Central memory CD8-positive, alpha-beta T cell (primary cell): ENCODE results near the gene DCTN1.

Experiments used
- ATAC-seq: fragments of 150-1000 bp; cut with Tn5 transposase; replicated peaks from 2 replicates; pipeline ENCODE4 v1.10.0; 2022; ENCODE audit warnings: mild to moderate bottlenecking, moderate FRiP score, moderate number of reproducible peaks; ENCODE audit not compliant: poor library complexity, severe bottlenecking; ENCODE audit errors: extremely low read depth
- DNase-seq, 2 donors: peaks; one replicate each; pipeline ENCODE4 v3.0.0; 2021; ENCODE audit warnings: low spot score in 2 of 2
- H3K27ac Mint-ChIP-seq: one replicate; pipeline ENCODE4 v1.8.0; 2022; ENCODE audit warnings: low read depth, mild to moderate bottlenecking, moderate library complexity, mixed read lengths
- H3K27me3 Mint-ChIP-seq: one replicate; pipeline ENCODE4 v1.8.0; 2022; ENCODE audit warnings: mixed read lengths
- H3K36me3 Mint-ChIP-seq: one replicate; pipeline ENCODE4 v1.8.0; 2022; ENCODE audit warnings: mild to moderate bottlenecking, moderate library complexity, mixed read lengths; ENCODE audit not compliant: insufficient read depth
- H3K4me1 Mint-ChIP-seq: one replicate; pipeline ENCODE4 v1.8.0; 2022; ENCODE audit warnings: mixed read lengths
- H3K4me3 Mint-ChIP-seq: one replicate; pipeline ENCODE4 v1.8.0; 2022; ENCODE audit warnings: mild to moderate bottlenecking, moderate library complexity, mixed read lengths
- H3K9me3 Mint-ChIP-seq: one replicate; pipeline ENCODE4 v1.8.0; 2022; ENCODE audit warnings: mixed read lengths

The DCTN1 gene

DNA sequence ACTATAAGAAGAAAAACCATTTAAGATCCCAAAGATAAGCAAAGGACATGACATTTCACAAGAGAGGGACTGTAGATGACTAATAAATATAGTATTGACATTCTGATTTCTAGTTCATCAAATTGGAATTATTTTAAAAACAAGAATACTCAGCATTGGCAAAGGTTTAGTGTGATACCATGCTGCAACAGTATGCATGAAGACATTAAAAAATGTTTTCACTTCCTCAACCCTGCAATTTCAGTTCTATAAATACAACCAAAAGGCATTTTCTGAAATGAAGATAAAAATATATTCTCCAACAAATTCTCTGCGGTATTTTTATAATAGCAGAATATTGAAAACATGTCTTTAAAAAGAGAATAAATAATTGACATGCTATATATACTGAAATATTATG lies 39.2 kb upstream of the DCTN1 start:
- peaks cover 5% of the 10 kb centered on the region for H3K27me3 Mint-ChIP-seq
- H3K4me3 Mint-ChIP-seq, result no peak overlapping the region
- H3K36me3 Mint-ChIP-seq, result peaks cover 9% of the 10 kb centered on the region
- no peak for ATAC-seq
- no peak overlapping the region for H3K27ac Mint-ChIP-seq
- no peaks in the 10 kb centered on the region for H3K9me3 Mint-ChIP-seq
- peaks cover 26% of the 10 kb centered on the region for H3K4me1 Mint-ChIP-seq
- DNase-seq, result no peak

GRCh38 chr2:74418312-74418711 lies 38.2 kb upstream of the DCTN1 start:
- Mint-ChIP-seq H3K27me3 (peaks cover 16% of the 10 kb centered on the region), H3K9me3 (no peaks in the 10 kb centered on the region), H3K27ac (no peak overlapping the region), H3K36me3 (peaks cover 9% of the 10 kb centered on the region), H3K4me3 (no peak overlapping the region), H3K4me1 (peaks cover 26% of the 10 kb centered on the region)
- DNase-seq, result no peak
- no peak for ATAC-seq

DNA sequence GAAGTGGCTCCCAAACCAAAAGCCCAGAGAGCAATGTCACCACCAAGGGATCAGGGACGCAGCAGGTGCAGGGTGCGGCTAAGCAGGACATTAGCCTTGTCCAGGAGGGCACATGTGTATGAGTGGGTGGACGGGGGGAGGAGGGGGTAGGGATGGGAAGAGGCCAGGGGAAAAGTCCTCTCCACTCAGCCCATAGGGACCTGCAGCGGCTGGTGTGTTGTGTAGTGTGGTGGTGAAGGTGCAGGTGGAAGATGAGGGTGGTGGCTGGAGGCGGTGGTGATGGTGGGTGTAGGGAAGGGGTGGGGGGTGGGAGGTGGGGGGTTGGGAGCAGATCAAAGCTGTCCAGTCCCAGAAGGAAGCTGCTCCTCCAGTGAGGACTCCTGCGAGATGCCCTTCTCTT lies 37.7 kb upstream of the DCTN1 start:
- ATAC-seq (no peak), DNase-seq (no peak)
- no peak overlapping the region for H3K27ac Mint-ChIP-seq
- peaks cover 9% of the 10 kb centered on the region for H3K36me3 Mint-ChIP-seq
- no peak overlapping the region for H3K4me3 Mint-ChIP-seq
- peaks cover 21% of the 10 kb centered on the region for H3K27me3 Mint-ChIP-seq
- H3K9me3 Mint-ChIP-seq, result no peaks in the 10 kb centered on the region
- peaks cover 22% of the 10 kb centered on the region for H3K4me1 Mint-ChIP-seq

DNA sequence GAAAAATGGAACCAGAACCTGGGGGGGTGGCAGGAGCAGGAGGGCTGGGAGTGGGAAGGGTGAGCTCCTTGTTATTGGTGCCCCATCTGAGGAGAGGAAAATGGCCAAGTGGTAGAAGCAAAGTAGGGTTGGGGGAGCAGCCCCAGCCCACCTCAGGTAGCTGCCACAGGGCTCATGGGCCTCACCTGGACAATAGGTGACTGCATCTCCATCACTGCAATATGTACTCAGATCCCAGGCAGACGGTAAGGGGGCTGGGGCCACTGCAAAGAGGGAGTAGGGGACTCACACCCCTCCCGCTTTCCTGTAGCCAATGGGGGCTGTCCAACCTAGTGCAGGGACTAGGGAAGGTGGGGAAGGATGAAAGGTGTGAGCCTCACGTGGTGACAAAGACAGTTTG lies 37.1 kb upstream of the DCTN1 start:
- Mint-ChIP-seq H3K27ac (no peak overlapping the region), H3K9me3 (no peaks in the 10 kb centered on the region), H3K4me3 (no peak overlapping the region), H3K27me3 (peaks cover 27% of the 10 kb centered on the region), H3K4me1 (peaks cover 18% of the 10 kb centered on the region), H3K36me3 (peaks cover 11% of the 10 kb centered on the region)
- ATAC-seq (no peak), DNase-seq (no peak)

DNA sequence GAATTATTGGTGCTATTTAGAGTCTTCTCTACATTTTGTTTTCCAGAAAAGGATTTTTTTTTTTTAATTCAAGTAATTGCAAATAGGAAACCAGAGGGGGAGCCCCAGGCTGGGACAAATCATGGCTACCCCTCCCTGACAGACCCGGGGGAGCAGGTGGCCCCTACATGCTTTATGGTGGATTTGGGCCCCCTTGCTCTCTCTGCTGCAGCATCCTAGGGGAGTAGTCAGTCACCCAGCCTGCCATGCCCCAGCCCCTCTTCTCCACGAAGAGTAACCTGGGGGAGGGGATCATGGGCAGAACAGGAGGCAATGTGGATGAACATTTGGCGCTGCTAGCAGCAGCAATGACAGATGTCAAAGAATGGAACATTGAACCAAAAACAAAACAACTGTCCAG lies 36.7 kb upstream of the DCTN1 start:
- ATAC-seq, result no peak
- H3K9me3 Mint-ChIP-seq, result no peaks in the 10 kb centered on the region
- peaks cover 29% of the 10 kb centered on the region for H3K27me3 Mint-ChIP-seq
- H3K4me3 Mint-ChIP-seq, result no peak overlapping the region
- DNase-seq, result no peak
- H3K36me3 Mint-ChIP-seq, result peaks cover 9% of the 10 kb centered on the region
- no peak overlapping the region for H3K27ac Mint-ChIP-seq
- H3K4me1 Mint-ChIP-seq, result peaks cover 14% of the 10 kb centered on the region

GRCh38 chr2:74415762-74416395 lies 35.8 kb upstream of the DCTN1 start:
- Mint-ChIP-seq H3K9me3 (no peaks in the 10 kb centered on the region), H3K4me1 (peaks cover 6% of the 10 kb centered on the region), H3K36me3 (peaks cover 4% of the 10 kb centered on the region), H3K27me3 (peaks cover 29% of the 10 kb centered on the region), H3K27ac (no peak overlapping the region), H3K4me3 (no peak overlapping the region)
- DNase-seq, result no peak
- no peak for ATAC-seq

GRCh38 chr2:74414881-74415761 lies 35.0 kb upstream of the DCTN1 start:
- Mint-ChIP-seq H3K27ac (peak overlapping the region; percentile 78), H3K36me3 (peaks cover 4% of the 10 kb centered on the region), H3K27me3 (peaks cover 29% of the 10 kb centered on the region), H3K9me3 (no peaks in the 10 kb centered on the region), H3K4me3 (peak overlapping the region; percentile 44), H3K4me1 (peaks cover 1% of the 10 kb centered on the region)
- no peak for ATAC-seq
- no peak for DNase-seq

GRCh38 chr2:74414441-74414840 lies 34.3 kb upstream of the DCTN1 start:
- ATAC-seq, result no peak
- DNase-seq, result no peak
- peaks cover 29% of the 10 kb centered on the region for H3K27me3 Mint-ChIP-seq
- H3K9me3 Mint-ChIP-seq, result no peaks in the 10 kb centered on the region
- H3K27ac Mint-ChIP-seq, result peak overlapping the region; percentile 78
- peak overlapping the region; percentile 44 for H3K4me3 Mint-ChIP-seq
- H3K36me3 Mint-ChIP-seq, result peaks cover 4% of the 10 kb centered on the region
- H3K4me1 Mint-ChIP-seq, result no peaks in the 10 kb centered on the region

GRCh38 chr2:74413001-74413698 lies 33.0 kb upstream of the DCTN1 start:
- Mint-ChIP-seq H3K9me3 (no peaks in the 10 kb centered on the region), H3K4me3 (no peak overlapping the region), H3K36me3 (peaks cover 4% of the 10 kb centered on the region), H3K4me1 (no peaks in the 10 kb centered on the region), H3K27ac (no peak overlapping the region), H3K27me3 (peaks cover 36% of the 10 kb centered on the region)
- DNase-seq (no peak), ATAC-seq (no peak)

DNA sequence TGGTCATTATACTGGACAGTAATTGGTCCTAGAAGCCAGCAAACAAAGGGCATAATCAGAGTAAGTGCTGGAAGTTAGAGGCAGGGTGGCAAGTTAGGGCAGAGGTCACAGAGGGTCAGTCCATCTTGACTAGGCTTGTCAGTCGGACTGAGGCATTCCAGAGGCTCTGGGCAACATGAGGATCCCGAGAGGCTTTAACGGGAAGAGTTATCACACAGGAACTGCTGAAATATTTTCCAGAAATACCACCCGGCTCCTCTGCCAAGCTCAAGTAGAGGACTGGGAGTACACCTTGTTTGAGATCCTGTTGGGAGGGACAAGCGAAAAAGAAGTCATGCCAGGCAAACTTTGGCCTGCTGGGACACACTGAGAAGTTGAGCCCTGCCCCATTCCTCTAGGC lies 27.6 kb upstream of the DCTN1 start:
- Mint-ChIP-seq H3K27me3 (peaks cover 23% of the 10 kb centered on the region), H3K27ac (no peak overlapping the region), H3K9me3 (no peaks in the 10 kb centered on the region), H3K4me1 (no peaks in the 10 kb centered on the region), H3K36me3 (peaks cover 2% of the 10 kb centered on the region), H3K4me3 (no peak overlapping the region)
- no peak for DNase-seq
- ATAC-seq, result no peak

GRCh38 chr2:74406035-74406434 lies 25.9 kb upstream of the DCTN1 start:
- DNase-seq (no peak), ATAC-seq (no peak)
- Mint-ChIP-seq H3K27ac (no peak overlapping the region), H3K4me1 (no peaks in the 10 kb centered on the region), H3K9me3 (no peaks in the 10 kb centered on the region), H3K4me3 (no peak overlapping the region), H3K27me3 (peaks cover 26% of the 10 kb centered on the region), H3K36me3 (peaks cover 3% of the 10 kb centered on the region)

DNA sequence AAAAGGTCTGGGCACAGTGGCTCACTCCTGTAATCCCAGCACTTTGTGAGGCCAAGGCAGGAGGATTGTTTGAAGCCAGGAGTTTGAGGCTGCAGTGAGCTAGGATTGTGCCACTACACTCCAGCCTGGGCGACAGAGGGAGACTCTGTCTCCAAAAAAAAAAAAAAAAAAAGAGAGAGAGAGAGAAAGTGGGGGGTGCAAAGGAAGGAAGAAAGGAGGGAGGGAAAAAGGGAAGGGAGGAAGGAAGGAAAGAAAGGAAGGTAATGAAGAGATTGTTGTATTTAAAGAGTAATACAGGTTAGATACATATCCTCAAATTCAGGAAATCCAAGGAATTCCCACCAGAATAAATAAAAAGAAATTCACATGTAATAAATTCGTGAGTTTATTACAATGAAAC lies 21.8 kb upstream of the DCTN1 start:
- Mint-ChIP-seq H3K36me3 (peaks cover 5% of the 10 kb centered on the region), H3K4me1 (no peaks in the 10 kb centered on the region), H3K9me3 (no peaks in the 10 kb centered on the region), H3K27me3 (peaks cover 19% of the 10 kb centered on the region), H3K27ac (no peak overlapping the region), H3K4me3 (no peak overlapping the region)
- no peak for ATAC-seq
- DNase-seq, result no peak

GRCh38 chr2:74399785-74400184 lies 19.7 kb upstream of the DCTN1 start:
- Mint-ChIP-seq H3K27me3 (peaks cover 26% of the 10 kb centered on the region), H3K4me3 (no peak overlapping the region), H3K27ac (no peak overlapping the region), H3K4me1 (no peaks in the 10 kb centered on the region), H3K9me3 (no peaks in the 10 kb centered on the region), H3K36me3 (peaks cover 5% of the 10 kb centered on the region)
- DNase-seq (no peak), ATAC-seq (peak; percentile 46)
